ENCODE results near the gene ZNF467. TPM values are rescaled to one million over a fixed set of nuclear protein-coding genes. Genes with fewer than 3 reads are reported as not detected.

Gene ZNF467
- total RNA-seq, 1 experiment from 2014 or later = 0.71 TPM

- Histone ChIP-seq H3K27me3 (ENCODE audit: low read length) (no peaks in the 10 kb centered on the region), H3K9ac (ENCODE audit: low read length) (no peak overlapping the region), H3K4me1 (ENCODE audit: low read length) (peaks cover 11% of the 10 kb centered on the region), H3K79me2 (ENCODE audit: low read length) (no peaks in the 10 kb centered on the region), H2AFZ (ENCODE audit: low read length) (no peak overlapping the region), H4K20me1 (ENCODE audit: insufficient read depth, low read depth, low read length) (no peaks in the 10 kb centered on the region), H3K4me3 (ENCODE audit: low read length) (no peak overlapping the region), H3K27ac (ENCODE audit: low read length) (no peak overlapping the region), H3K4me2 (ENCODE audit: low read depth, low read length, poor library complexity, severe bottlenecking) (no peak overlapping the region), H3K9me3 (ENCODE audit: low read length) (no peaks in the 10 kb centered on the region), H3K9me2 (replicated peaks; ENCODE audit: insufficient read depth, low read length) (no peaks in the 10 kb centered on the region), H3K36me3 (ENCODE audit: insufficient read depth, low read length) (no peaks in the 10 kb centered on the region)
- no peak for DNase-seq
These were observed 6.1 kb upstream of the ZNF467 start for GRCh38 chr7:149779502-149779805.

GRCh38 chr7:149778696-149779501 is 5.5 kb upstream of the ZNF467 start:
- Histone ChIP-seq H3K36me3 (ENCODE audit: insufficient read depth, low read length) (no peaks in the 10 kb centered on the region), H3K27me3 (ENCODE audit: low read length) (no peaks in the 10 kb centered on the region), H4K20me1 (ENCODE audit: insufficient read depth, low read depth, low read length) (no peaks in the 10 kb centered on the region), H3K27ac (ENCODE audit: low read length) (no peak overlapping the region), H3K9ac (ENCODE audit: low read length) (no peak overlapping the region), H3K79me2 (ENCODE audit: low read length) (no peaks in the 10 kb centered on the region), H3K4me3 (ENCODE audit: low read length) (no peak overlapping the region), H2AFZ (ENCODE audit: low read length) (no peak overlapping the region), H3K9me3 (ENCODE audit: low read length) (no peaks in the 10 kb centered on the region), H3K4me2 (ENCODE audit: low read depth, low read length, poor library complexity, severe bottlenecking) (no peak overlapping the region), H3K9me2 (replicated peaks; ENCODE audit: insufficient read depth, low read length) (no peaks in the 10 kb centered on the region), H3K4me1 (ENCODE audit: low read length) (peaks cover 11% of the 10 kb centered on the region)
- DNase-seq = no peak

- no peak overlapping the region for H3K9ac ChIP-seq (ENCODE audit: low read length)
- H4K20me1 ChIP-seq (ENCODE audit: insufficient read depth, low read depth, low read length) = no peaks in the 10 kb centered on the region
- H3K79me2 ChIP-seq (ENCODE audit: low read length) = no peaks in the 10 kb centered on the region
- no peaks in the 10 kb centered on the region for H3K9me2 ChIP-seq (replicated peaks; ENCODE audit: insufficient read depth, low read length)
- DNase-seq = no peak
- peaks cover 11% of the 10 kb centered on the region for H3K4me1 ChIP-seq (ENCODE audit: low read length)
- H2AFZ ChIP-seq (ENCODE audit: low read length) = no peak overlapping the region
- no peak overlapping the region for H3K4me2 ChIP-seq (ENCODE audit: low read depth, low read length, poor library complexity, severe bottlenecking)
- no peak overlapping the region for H3K27ac ChIP-seq (ENCODE audit: low read length)
- H3K27me3 ChIP-seq (ENCODE audit: low read length) = no peaks in the 10 kb centered on the region
- no peaks in the 10 kb centered on the region for H3K36me3 ChIP-seq (ENCODE audit: insufficient read depth, low read length)
- no peak overlapping the region for H3K4me3 ChIP-seq (ENCODE audit: low read length)
- no peaks in the 10 kb centered on the region for H3K9me3 ChIP-seq (ENCODE audit: low read length)
These were observed 4.9 kb upstream of the ZNF467 start for GRCh38 chr7:149778327-149778637.

GRCh38 chr7:149777551-149778326 is 4.4 kb upstream of the ZNF467 start:
- no peaks in the 10 kb centered on the region for H3K36me3 ChIP-seq (ENCODE audit: insufficient read depth, low read length)
- no peaks in the 10 kb centered on the region for H3K9me3 ChIP-seq (ENCODE audit: low read length)
- DNase-seq = no peak
- no peak overlapping the region for H2AFZ ChIP-seq (ENCODE audit: low read length)
- no peak overlapping the region for H3K27ac ChIP-seq (ENCODE audit: low read length)
- no peaks in the 10 kb centered on the region for H3K9me2 ChIP-seq (replicated peaks; ENCODE audit: insufficient read depth, low read length)
- peaks cover 14% of the 10 kb centered on the region for H3K4me1 ChIP-seq (ENCODE audit: low read length)
- H3K9ac ChIP-seq (ENCODE audit: low read length) = no peak overlapping the region
- H3K4me3 ChIP-seq (ENCODE audit: low read length) = no peak overlapping the region
- H3K79me2 ChIP-seq (ENCODE audit: low read length) = no peaks in the 10 kb centered on the region
- H3K4me2 ChIP-seq (ENCODE audit: low read depth, low read length, poor library complexity, severe bottlenecking) = no peak overlapping the region
- no peaks in the 10 kb centered on the region for H3K27me3 ChIP-seq (ENCODE audit: low read length)
- no peaks in the 10 kb centered on the region for H4K20me1 ChIP-seq (ENCODE audit: insufficient read depth, low read depth, low read length)

GRCh38 chr7:149776848-149777407 is 3.5 kb upstream of the ZNF467 start:
- no peak overlapping the region for H3K9ac ChIP-seq (ENCODE audit: low read length)

GRCh38 chr7:149776289-149776688 is 2.9 kb upstream of the ZNF467 start:
- H4K20me1 ChIP-seq (ENCODE audit: insufficient read depth, low read depth, low read length) = no peaks in the 10 kb centered on the region
- H3K4me2 ChIP-seq (ENCODE audit: low read depth, low read length, poor library complexity, severe bottlenecking) = no peak overlapping the region
- H3K36me3 ChIP-seq (ENCODE audit: insufficient read depth, low read length) = no peaks in the 10 kb centered on the region
- no peaks in the 10 kb centered on the region for H3K79me2 ChIP-seq (ENCODE audit: low read length)
- no peak overlapping the region for H3K9ac ChIP-seq (ENCODE audit: low read length)
- H3K27ac ChIP-seq (ENCODE audit: low read length) = no peak overlapping the region
- H3K4me1 ChIP-seq (ENCODE audit: low read length) = peaks cover 18% of the 10 kb centered on the region
- DNase-seq = no peak
- H3K27me3 ChIP-seq (ENCODE audit: low read length) = no peaks in the 10 kb centered on the region
- H3K4me3 ChIP-seq (ENCODE audit: low read length) = no peak overlapping the region
- H3K9me2 ChIP-seq (replicated peaks; ENCODE audit: insufficient read depth, low read length) = no peaks in the 10 kb centered on the region
- H2AFZ ChIP-seq (ENCODE audit: low read length) = no peak overlapping the region
- H3K9me3 ChIP-seq (ENCODE audit: low read length) = no peaks in the 10 kb centered on the region

More at GRCh38 chr7:149776848-149777407, 3.5 kb upstream of the ZNF467 start:
- Histone ChIP-seq H3K4me1 (ENCODE audit: low read length) (peaks cover 19% of the 10 kb centered on the region), H3K4me3 (ENCODE audit: low read length) (no peak overlapping the region), H4K20me1 (ENCODE audit: insufficient read depth, low read depth, low read length) (no peaks in the 10 kb centered on the region), H3K27ac (ENCODE audit: low read length) (no peak overlapping the region), H3K4me2 (ENCODE audit: low read depth, low read length, poor library complexity, severe bottlenecking) (no peak overlapping the region), H3K9me2 (replicated peaks; ENCODE audit: insufficient read depth, low read length) (no peaks in the 10 kb centered on the region), H3K36me3 (ENCODE audit: insufficient read depth, low read length) (no peaks in the 10 kb centered on the region), H2AFZ (ENCODE audit: low read length) (no peak overlapping the region), H3K9me3 (ENCODE audit: low read length) (no peaks in the 10 kb centered on the region), H3K79me2 (ENCODE audit: low read length) (no peaks in the 10 kb centered on the region), H3K27me3 (ENCODE audit: low read length) (no peaks in the 10 kb centered on the region)
- no peak for DNase-seq

- Histone ChIP-seq H3K9ac (ENCODE audit: low read length) (no peak overlapping the region), H3K27me3 (ENCODE audit: low read length) (no peaks in the 10 kb centered on the region), H3K9me2 (replicated peaks; ENCODE audit: insufficient read depth, low read length) (no peaks in the 10 kb centered on the region), H3K4me1 (ENCODE audit: low read length) (peaks cover 15% of the 10 kb centered on the region), H3K4me3 (ENCODE audit: low read length) (no peak overlapping the region), H3K36me3 (ENCODE audit: insufficient read depth, low read length) (no peaks in the 10 kb centered on the region), H3K27ac (ENCODE audit: low read length) (no peak overlapping the region), H4K20me1 (ENCODE audit: insufficient read depth, low read depth, low read length) (no peaks in the 10 kb centered on the region), H3K9me3 (ENCODE audit: low read length) (no peaks in the 10 kb centered on the region), H2AFZ (ENCODE audit: low read length) (no peak overlapping the region), H3K79me2 (ENCODE audit: low read length) (no peaks in the 10 kb centered on the region), H3K4me2 (ENCODE audit: low read depth, low read length, poor library complexity, severe bottlenecking) (no peak overlapping the region)
- DNase-seq = no peak
These were observed 1.8 kb upstream of the ZNF467 start for GRCh38 chr7:149775176-149775556.
